Keratinocyte (primary cell): ENCODE results near the gene CTNNA2.

Experiments used
- EZH2 ChIP-seq: IDR thresholded peaks from one replicate; pipeline ENCODE4 v1.6.1; 2012; ENCODE audit warnings: inconsistent platforms, mild to moderate bottlenecking, low read length, moderate library complexity
- TF ChIP-seq, protein P1 (sequence below), 3 experiments: IDR thresholded peaks in 1 of 3; conservative IDR thresholded peaks in 1 of 3; optimal IDR thresholded peaks in 1 of 3; 2 replicates in 2 of 3; 3 replicates in 1 of 3; pipeline versions ENCODE3 to v1.5.1; 2011; ENCODE audit warnings: low read length in 3 of 3, mild to moderate bottlenecking in 3 of 3, moderate library complexity in 2 of 3, control low read depth in 1 of 3, inconsistent platforms in 1 of 3; ENCODE audit not compliant: insufficient read depth in 2 of 3; ENCODE audit errors: extremely low read depth in 1 of 3

- TF ChIP-seq, protein P1, sequence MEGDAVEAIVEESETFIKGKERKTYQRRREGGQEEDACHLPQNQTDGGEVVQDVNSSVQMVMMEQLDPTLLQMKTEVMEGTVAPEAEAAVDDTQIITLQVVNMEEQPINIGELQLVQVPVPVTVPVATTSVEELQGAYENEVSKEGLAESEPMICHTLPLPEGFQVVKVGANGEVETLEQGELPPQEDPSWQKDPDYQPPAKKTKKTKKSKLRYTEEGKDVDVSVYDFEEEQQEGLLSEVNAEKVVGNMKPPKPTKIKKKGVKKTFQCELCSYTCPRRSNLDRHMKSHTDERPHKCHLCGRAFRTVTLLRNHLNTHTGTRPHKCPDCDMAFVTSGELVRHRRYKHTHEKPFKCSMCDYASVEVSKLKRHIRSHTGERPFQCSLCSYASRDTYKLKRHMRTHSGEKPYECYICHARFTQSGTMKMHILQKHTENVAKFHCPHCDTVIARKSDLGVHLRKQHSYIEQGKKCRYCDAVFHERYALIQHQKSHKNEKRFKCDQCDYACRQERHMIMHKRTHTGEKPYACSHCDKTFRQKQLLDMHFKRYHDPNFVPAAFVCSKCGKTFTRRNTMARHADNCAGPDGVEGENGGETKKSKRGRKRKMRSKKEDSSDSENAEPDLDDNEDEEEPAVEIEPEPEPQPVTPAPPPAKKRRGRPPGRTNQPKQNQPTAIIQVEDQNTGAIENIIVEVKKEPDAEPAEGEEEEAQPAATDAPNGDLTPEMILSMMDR (optimal IDR thresholded peaks at IDR 0.05 in 1 of 3, IDR thresholded peaks at IDR 0.05 in 1 of 3, conservative IDR thresholded peaks at IDR 0.05 in 1 of 3; ENCODE audit: extremely low read depth in 1 of 3, insufficient read depth in 2 of 3, low read length in 3 of 3): no peak
- no peak for TF ChIP-seq EZH2
These were observed 342.6 kb downstream of the CTNNA2 start for GRCh38 chr2:79855264-79856006.
